ENCODE measurements around the gene MAT1A.

DNA sequence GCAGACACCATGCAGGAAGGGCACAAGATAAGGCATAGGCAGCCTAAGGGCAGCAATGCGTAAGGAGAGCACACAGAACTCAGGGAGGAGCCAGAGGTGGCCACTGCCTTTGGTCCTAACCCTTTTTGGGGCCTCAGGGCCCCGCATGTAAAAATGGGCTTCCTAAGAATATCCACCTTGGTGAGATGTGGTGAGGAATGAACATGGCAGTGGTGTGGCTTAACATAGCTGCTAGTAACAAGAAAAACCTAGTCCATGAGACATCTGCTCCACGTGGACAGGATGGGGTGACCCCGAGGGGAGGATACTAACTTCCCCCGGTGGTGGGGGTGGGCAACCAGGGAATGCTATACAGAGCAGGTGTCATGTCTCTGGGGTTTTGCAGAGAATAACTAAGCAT is 18.0 kb downstream of the MAT1A start:
- TF ChIP-seq, protein P1, sequence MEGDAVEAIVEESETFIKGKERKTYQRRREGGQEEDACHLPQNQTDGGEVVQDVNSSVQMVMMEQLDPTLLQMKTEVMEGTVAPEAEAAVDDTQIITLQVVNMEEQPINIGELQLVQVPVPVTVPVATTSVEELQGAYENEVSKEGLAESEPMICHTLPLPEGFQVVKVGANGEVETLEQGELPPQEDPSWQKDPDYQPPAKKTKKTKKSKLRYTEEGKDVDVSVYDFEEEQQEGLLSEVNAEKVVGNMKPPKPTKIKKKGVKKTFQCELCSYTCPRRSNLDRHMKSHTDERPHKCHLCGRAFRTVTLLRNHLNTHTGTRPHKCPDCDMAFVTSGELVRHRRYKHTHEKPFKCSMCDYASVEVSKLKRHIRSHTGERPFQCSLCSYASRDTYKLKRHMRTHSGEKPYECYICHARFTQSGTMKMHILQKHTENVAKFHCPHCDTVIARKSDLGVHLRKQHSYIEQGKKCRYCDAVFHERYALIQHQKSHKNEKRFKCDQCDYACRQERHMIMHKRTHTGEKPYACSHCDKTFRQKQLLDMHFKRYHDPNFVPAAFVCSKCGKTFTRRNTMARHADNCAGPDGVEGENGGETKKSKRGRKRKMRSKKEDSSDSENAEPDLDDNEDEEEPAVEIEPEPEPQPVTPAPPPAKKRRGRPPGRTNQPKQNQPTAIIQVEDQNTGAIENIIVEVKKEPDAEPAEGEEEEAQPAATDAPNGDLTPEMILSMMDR (IDR thresholded peaks at IDR 0.05) = no peak
- no peak for TF ChIP-seq ZFX (IDR thresholded peaks at IDR 0.05; ENCODE audit: borderline replicate concordance)

All from 22Rv1 (cell line).